Astrocyte of the hippocampus (primary cell): Measurements from ENCODE around the gene ZNF513.

Experiments used
- DNase-seq: peaks from one replicate; pipeline ENCODE4 v3.0.0; 2011; ENCODE audit warnings: low read depth, low spot score

ZNF513 gene

GRCh38 chr2:27381577-27382181 lies 1.1 kb upstream of the ZNF513 start:
- no peak for DNase-seq

GRCh38 chr2:27379836-27380625 lies 503 bp downstream of the ZNF513 start:
- DNase-seq: peak; percentile 51

GRCh38 chr2:27379383-27379835 lies 1.1 kb downstream of the ZNF513 start:
- no peak for DNase-seq

GRCh38 chr2:27378809-27379290 lies 1.7 kb downstream of the ZNF513 start:
- DNase-seq: no peak

- DNase-seq: peak; percentile 34
These were observed 2.3 kb downstream of the ZNF513 start for GRCh38 chr2:27378096-27378808.

GRCh38 chr2:27377618-27378095 lies 2.9 kb downstream of the ZNF513 start:
- DNase-seq: no peak

GRCh38 chr2:27376866-27377617 lies 3.5 kb downstream of the ZNF513 start:
- no peak for DNase-seq

- DNase-seq: no peak
These were observed 4.2 kb downstream of the ZNF513 start for GRCh38 chr2:27376151-27376865.

GRCh38 chr2:27375513-27376099 lies 4.9 kb downstream of the ZNF513 start:
- no peak for DNase-seq

GRCh38 chr2:27373567-27373966 lies 7.0 kb downstream of the ZNF513 start:
- no peak for DNase-seq

- no peak for DNase-seq
These were observed 7.6 kb downstream of the ZNF513 start for GRCh38 chr2:27372937-27373336.

GRCh38 chr2:27370816-27371620 lies 9.5 kb downstream of the ZNF513 start:
- peak; percentile 50 for DNase-seq

- peak; percentile 100 for DNase-seq
These were observed 10.3 kb downstream of the ZNF513 start, which contains the start of the genes EIF2B4 and SNX17 for GRCh38 chr2:27370026-27370815. EIF2B4 (minus strand) TSS chr2:27370338; CDS start chr2:27370314, 24 bp downstream. SNX17 (plus strand) TSS chr2:27370616; CDS start chr2:27370744, 128 bp downstream.

- DNase-seq: peak; percentile 85
These were observed 11.0 kb downstream of the ZNF513 start for GRCh38 chr2:27369471-27370025.

- no peak for DNase-seq
These were observed 16.6 kb downstream of the ZNF513 start for GRCh38 chr2:27363933-27364332.

GRCh38 chr2:27362678-27363420 lies 17.7 kb downstream of the ZNF513 start:
- DNase-seq: no peak

- peak; percentile 98 for DNase-seq
These were observed 24.0 kb downstream of the ZNF513 start, which contains the start of gene GTF3C2 for GRCh38 chr2:27356382-27357181. GTF3C2 (minus strand) TSS chr2:27356764; CDS start chr2:27343554, 13,210 bp downstream.
